GM18951 (cell line): ENCODE results near the gene DIAPH3.

Experiments used
- POLR2A ChIP-seq: IDR thresholded peaks from 4 replicates; pipeline ENCODE4 v1.6.1; 2011; ENCODE audit warnings: mild to moderate bottlenecking; ENCODE audit not compliant: insufficient read length, insufficient read depth; ENCODE audit errors: extremely low read depth
- in situ Hi-C: fragments of 300-500 bp; cut with MboI; formaldehyde crosslinking; loops from one replicate; pipeline ENCODE4 v1.12.0; 2022; ENCODE audit warnings: low sequenced_read_pairs, mixed read lengths, inconsistent platforms; ENCODE audit not compliant: unreplicated experiment

The DIAPH3 gene

DNA sequence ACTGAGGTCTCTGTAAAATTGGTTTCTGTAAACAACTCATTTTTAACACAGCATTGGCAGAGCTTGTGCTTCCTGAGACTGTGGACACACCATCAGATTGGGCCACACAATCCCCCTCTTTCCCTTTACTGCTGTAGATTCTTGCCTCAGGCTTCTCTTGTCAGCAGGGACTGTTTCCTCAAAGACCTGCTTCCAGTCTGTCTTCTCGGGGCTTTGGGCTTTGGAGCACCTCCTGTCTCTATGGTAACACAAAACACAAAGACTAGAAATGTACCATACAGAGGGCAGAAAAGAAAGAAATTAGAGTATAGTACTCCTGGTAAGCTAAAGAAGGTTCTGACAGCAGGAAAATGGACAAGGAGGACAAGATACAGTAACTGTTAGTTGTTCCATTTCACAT, 484.5 kb downstream of the DIAPH3 start:
- in situ Hi-C loops = no loop called here
- no peak for TF ChIP-seq POLR2A

DNA sequence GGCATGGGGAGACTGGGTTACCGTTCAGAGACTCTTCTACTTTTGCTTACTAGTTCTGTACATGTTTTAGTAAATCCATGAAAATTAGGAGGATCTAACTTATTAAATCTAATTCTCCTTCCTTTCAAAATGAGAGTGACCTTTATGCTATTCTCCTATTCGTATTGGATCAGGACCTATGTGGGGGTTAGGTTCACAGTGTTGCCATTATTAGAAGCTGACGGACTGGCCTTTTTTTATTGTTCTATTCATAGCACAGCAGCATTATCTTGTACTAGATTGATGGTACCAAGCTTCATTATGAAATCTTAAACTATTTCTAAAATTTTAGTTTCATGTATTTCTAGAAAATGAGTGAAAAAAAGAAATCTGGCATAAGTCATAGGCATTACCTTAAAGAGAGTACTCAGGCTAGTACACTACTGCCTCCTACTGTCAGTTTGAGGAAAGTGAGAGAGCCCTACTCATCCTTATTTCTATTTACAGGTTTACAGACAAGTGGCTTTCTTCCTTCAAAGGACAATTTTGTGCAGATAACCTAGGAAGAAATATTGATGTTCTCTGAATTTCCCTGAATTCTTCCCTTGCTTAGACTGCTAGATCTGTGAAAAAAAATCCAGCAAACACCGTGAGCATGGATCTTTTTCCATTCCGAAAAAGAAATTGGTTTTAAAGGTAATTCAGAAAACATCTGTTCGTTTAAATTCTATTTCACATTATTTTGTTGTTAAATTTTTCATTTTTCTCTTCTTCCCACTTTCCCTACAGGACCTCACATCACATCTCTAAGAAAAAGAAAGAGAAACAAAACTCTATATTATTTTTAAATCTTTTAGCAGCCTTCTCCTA, 485.5 kb downstream of the DIAPH3 start:
- in situ Hi-C loops = no loop called here
- no peak for TF ChIP-seq POLR2A

DNA sequence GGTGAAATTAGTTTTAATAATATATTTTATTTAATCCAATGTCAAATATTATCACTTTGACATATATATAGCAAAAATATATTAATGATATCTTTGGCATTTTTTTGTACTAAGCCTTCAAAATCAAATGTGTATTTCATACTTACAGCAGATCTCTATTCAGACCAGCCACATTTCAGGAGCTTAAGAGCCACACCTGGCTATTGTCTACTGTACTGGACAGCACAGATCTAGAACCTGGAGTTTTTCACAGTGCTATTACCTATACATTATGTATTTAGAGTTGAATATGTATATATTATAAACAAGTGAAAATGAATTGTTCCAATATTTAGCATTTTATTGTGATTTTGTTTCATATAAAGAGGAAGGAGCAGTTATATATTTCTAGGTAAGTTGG, 486.3 kb downstream of the DIAPH3 start:
- in situ Hi-C loops = no loop called here
- TF ChIP-seq POLR2A = no peak

DNA sequence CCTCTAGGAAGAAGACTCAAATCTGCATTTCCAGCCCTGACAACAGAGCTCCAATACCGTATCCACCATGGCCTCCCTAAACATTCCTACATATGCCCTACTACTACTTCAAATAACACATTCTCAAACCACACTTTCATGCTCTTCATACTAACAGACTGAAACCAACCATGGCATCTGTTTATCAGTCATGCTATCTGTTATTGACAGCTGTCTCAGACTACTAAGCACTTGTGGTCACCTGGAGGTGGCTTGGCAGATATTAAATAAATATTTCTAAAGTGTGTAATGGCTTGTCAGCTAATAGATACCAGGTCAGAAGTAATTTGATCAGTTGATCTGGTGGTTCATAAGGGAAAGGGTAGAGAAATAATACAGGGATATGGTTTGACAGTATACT, 489.1 kb downstream of the DIAPH3 start:
- no peak for TF ChIP-seq POLR2A
- in situ Hi-C loops = no loop called here

DNA sequence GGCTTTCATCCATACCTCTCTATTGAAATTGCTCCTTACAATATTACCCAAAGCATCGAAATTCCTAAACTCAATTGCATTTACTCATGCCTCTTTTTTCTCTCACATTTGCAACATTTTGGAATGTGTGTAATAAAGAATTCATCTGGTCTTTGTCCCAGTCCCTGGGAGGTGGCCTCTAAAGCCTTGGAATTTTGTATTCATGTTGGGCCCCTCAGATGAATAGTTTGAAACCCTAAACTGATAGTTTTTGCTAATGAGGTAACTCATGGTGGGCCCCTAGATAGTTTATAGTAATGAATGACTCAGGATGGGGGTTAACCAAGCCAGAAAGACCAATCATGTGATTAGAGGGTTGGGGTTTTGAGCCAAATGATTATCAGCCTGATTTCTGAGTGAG, 490.4 kb downstream of the DIAPH3 start:
- no peak for TF ChIP-seq POLR2A
- in situ Hi-C loops = no loop called here

DNA sequence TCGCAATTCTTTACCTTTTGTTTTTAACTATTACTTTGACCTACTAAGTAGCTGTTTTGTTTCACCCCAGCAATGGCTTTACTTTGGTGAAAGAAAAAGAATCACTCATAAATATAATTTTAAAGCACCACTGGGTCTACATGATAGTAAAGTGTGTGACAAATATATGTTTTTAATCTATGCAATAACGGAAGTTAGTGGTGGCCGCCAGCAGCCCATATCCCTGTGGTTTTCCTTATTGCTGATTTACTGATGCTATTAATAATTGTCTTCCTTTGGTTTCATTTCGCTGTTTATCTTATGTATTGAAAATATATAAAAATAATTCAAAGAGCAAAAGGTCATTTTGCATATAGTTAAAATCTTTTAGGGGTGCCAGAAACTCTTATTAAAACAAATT, 491.3 kb downstream of the DIAPH3 start:
- in situ Hi-C loops = no loop called here
- TF ChIP-seq POLR2A = no peak

DNA sequence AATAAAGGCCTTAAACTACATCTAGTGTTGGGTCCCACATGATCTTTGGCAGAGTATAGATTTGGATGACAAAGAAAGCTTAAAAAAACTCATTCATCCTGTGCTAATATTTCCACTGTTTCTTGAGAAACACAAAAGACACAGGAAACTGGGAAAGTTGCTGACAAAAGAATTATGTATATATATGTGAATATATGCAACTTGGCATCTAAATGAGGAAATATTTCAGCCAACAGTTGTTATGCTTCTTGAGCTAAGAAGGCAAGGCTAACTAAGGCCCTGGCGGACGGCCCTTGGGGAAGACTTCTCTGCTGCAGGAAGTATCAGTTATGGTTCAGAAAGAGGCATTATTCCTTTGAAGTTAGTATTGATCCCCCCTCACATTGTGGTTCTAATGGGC, 491.8 kb downstream of the DIAPH3 start:
- TF ChIP-seq POLR2A = no peak
- in situ Hi-C loops = no loop called here

DNA sequence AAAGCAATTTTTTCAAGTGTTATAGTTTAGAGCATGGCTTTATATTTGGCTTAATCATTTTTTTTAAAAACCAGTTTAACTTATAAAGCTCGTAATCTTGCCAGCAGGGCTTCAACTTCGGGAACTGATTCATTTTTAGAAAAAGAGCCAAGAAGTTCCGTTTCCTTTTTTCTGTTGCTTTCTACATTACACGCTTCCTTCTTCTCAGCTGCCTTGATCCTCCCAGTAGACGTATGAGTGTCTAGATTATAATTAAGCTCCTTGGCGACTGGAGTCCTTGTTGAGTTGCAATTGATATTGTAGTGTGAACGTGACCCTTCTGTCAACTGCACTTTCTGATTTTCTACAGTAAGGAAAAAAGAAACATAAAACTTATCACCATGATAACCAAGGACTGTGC, 497.2 kb downstream of the DIAPH3 start:
- in situ Hi-C loops = no loop called here
- TF ChIP-seq POLR2A = no peak

DNA sequence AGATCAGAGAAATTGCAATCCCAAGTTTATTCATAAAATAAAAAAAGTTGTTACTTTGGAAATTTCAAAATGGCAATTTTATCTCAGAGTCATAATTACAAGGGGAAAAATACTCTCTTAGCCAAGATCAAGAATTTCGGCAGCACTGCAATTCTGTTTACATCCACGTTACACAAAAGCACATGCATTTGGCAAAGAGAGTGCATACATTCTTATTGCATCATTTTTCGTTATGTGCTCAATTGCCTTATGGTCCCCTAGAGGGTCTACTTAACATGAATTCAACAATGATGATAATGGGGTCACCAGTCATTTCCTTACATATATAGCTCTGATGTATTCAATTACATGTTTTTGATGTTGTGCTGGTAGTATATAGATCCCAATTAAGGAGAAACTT, 498.0 kb downstream of the DIAPH3 start:
- in situ Hi-C loops = no loop called here
- no peak for TF ChIP-seq POLR2A

DNA sequence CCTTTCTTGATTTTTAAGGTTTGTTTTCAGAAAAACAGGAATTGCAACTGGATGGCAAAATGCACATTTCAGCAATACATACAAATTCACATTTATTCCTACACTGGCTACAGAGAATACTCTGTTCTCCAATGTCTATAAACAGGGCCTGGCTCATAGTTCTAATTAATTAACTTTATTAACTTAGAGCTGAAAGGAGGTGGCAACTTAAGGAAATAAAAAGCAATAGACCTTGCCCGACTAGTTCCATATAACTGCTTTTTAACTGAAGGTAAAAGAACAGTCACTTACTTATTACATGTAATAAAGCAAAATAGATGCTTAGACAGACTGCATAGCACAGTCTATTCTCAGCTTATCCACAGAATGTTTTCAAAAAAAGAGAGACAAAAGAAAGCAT, 498.5 kb downstream of the DIAPH3 start:
- TF ChIP-seq POLR2A = no peak
- in situ Hi-C loops = no loop called here

DNA sequence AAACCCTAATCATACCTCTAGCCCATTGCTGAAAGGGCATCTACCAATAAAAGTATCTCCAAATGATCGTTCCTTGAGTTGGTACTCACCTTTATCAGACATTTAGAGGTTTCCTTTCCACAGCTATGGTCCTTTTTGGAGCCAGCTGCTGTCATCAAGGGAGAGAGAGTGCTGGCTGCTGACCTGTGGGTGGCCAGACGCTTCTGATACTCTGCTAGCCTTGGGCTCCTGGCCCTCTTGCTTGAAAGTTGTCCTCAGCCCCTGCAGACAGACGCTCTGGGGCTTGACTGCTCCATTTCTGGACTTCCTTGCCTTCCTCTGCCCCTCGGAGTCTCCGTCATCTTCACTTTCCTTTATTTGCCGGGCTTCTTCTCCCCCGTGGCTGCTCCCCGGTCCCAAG, 499.1 kb downstream of the DIAPH3 start:
- TF ChIP-seq POLR2A = no peak
- in situ Hi-C loops = no loop called here

DNA sequence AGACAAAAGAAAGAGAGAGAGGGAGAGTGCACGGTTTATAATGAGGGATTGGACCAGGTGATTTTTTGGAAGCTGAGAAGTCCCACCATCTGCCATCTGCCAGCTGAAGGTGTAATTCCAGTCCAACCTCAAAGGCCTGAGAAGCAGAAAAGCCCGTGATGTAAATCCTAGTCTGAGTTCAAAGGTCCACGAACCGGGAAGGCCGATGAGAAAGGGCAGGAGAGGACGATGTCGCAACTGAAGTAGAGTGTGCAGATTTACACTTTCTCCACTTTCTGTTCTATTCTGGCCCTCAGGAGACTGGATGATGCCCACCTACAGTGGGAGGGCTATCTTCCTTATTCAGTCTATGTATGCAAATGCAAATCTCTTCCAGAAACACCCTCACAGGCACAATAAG, 500.0 kb downstream of the DIAPH3 start:
- in situ Hi-C loops = no loop called here
- no peak for TF ChIP-seq POLR2A

DNA sequence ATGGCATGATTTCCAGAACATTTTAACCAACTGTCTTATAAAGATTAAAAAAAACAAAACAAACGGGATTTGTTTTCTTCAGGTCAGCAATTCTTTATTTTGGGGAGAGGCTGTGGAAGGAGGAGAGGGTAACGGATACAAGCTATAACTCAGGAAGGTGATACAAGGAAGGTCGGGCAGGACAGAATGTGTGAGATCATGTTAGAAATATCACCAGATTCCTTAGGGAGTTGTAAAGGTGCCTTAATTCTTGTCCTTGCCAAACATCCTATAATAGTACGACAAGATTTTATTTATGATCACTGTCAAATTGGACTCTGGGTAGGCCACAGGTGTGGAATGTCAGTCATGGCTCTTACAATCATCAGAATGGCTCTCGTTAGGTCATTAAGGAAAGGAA, 503.1 kb downstream of the DIAPH3 start:
- in situ Hi-C loops = no loop called here
- no peak for TF ChIP-seq POLR2A

DNA sequence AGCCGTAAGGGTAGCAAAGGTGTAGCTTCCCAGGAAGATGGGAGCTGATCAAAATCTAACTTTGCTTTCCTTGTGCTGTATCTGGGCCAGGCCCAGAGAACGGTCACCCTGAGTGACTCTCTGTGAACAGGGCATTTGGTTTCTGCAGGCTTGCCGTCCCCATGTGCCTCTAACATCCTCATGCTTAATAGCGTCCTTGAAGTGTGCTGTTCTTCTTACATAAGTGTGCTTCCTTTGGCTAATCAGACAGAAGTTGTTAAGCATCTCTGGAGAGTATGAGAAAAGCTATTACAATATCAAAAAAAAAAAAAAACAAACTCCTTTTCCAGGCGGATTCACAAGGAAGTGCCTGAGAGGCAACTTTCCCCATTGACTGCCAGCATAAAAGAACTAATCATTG, 503.7 kb downstream of the DIAPH3 start:
- in situ Hi-C loops = no loop called here
- no peak for TF ChIP-seq POLR2A
